ENCODE measurements around the gene LRRC27.
"Not testable (repeated sequence)": the region's sequence is repeated elsewhere in the genome, so short reads cannot be mapped to it uniquely, and the experiment has no call there.

LRRC27 gene

DNA sequence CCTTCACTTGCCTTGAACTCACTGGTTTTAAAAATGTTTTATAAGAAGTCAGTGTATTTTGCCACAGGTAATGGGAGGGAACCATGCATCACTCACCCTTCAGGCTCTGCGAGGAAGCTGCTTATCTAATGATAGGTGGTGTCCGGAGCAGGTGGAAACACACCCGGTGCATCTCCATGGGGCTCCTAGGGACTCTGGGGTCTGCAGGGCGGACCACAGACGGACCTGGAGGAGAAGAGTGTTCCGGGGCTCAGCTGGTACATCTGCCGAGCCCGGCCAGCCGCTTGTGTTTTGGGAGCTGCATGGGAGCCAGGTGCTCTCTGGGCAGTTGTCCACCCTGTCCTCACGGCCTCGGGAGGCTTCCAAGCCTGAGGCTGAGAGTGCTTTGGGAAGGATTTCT, 7.3 kb downstream of the LRRC27 start:
- no peak for DNase-seq

DNA sequence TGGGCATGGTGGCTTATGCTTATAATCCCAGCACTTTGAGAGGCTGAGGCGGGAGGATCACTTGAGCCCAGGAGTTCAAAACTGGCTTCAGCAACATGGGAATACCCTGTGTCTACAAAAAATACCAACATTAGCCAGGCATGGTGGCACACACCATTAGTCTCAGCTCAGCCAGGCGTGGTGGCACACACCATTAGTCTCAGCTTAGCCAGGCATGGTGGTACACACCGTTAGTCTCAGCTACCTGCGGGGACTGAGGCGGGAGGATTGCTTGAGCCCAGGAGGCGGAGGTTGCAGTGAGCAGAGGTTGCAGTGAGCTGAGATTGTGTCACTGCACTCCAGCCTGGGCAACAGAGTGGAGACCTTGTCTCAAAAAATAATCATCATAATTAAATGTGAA, 9.0 kb downstream of the LRRC27 start:
- DNase-seq, result no peak

DNA sequence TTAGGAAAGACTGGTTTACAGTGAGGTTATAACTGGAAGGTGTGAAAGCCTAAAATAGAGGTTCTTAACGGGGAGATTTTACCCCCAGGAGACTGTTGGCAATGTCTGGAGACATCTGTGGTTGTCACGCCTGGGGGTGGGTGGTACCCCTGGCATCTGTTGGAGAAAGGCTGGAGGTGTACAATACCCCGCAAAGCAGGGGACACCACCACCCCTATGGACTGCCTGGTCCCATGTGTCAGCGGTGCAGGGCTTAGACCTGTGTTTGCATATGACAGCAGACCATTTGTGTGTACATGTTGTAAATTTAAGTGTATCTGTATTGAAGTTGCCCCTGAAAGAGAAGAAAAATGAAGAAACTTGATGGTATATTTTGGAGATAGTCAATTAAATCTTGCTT, 9.8 kb downstream of the LRRC27 start:
- DNase-seq, result no peak

DNA sequence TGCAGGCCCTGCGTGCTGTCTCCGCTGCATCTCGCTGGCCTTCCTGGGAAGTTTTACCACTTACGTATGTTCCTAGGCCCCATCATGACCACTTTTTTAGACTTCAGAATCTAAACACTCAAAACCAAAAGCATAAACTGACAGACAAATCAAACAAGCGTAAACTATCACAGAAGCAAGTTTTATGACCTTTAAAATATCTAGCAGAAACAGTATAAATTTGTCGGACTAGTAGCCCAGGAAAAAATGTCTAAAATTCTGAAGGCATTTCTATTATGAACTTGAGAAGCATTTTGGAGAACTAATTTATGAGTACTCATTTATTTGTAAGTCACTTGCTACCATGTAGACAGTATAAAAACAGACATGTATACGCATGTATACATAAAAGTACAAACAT, 10.6 kb downstream of the LRRC27 start:
- no peak for DNase-seq

DNA sequence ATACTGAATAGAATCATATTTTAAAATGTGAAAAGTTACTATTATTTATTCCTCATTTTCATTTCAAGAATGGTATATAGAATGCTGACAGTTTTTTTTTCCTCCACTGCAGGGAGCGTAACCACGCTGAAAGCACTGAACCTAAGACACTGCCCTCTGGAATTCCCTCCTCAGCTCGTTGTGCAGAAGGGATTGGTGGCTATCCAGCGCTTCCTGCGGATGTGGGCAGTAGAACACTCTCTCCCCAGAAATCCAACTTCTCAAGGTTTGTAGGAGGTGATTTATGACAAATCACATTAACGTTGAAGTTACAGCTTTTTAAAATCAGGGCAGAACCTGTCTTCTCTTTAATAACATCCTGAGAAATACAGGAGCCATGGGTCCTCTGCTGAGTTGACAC, 12.4 kb downstream of the LRRC27 start:
- DNase-seq, result no peak

DNA sequence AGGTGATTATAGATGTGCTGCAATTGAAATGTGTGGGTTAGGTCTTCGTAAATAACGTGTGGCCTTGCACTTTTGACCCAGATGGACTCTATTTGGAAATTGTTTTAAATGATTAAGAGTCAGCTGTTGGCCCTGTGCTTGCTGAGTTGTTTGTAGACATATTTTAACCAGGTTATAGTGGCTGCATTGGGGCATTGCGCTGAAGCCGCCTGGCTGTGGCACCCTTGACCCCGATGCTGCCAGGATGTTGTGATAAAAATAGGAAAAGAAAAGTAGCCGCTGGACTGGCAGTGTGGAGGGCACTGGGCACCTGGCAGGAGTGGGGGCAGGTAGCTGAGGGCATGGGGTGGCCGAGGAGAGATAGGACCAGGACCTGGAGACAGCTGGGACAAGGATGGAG, 13.4 kb downstream of the LRRC27 start:
- DNase-seq, result no peak

DNA sequence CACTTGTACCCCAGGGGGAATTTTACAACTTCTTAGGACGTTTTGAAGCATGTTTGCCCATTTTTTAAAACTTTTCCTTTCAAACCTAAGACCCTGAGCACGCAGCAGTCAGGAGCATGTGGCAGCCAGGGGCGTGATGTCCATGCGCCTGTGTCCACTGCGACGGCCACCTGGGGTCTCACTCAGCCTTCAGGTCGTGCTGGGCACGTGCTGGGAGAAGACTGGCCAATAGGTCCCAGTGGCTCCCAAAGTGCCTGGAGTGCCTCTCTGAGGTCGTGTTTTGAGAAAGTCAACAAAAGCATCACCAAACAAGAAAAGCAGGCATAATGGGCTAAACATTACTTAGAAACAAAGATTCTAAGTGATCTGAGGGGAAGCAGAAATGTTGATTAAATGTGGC, 14.8 kb downstream of the LRRC27 start:
- DNase-seq, result no peak

DNA sequence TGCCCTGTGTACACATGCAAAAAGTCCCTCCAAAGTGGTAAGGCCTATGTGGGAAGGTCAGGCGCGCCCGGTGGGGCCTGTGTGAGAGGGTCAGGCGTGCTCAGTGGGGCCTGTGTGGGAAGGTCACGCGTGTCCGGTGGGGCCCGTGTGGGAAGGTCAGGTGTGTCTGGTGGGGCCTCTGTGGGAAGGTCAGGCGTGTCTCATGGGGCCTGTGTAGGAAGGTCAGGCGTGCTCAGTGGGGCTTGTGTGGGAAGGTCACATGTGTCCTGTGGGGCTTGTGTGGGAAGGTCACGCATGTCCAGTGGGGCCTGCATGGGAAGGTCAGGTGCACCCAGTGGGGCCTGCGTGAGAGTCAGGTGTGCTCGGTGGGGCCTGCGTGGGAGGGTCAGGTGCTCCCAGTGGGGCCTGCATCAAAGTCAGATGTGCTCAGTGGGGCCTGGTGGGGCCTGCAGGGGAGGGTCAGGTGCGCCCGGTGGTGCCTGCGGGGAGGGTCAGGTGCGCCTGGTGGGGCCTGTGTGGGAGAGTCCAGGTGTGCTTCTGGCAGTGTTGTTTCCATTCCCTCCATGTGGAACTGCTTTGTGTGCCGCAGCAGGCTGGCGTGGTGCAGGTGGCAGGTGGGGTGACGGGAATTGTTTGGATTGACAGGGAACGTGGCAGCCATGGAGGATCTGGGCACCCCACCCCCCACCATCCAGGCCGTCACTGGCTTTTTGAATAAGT, 15.4 kb downstream of the LRRC27 start:
- DNase-seq, result no peak

DNA sequence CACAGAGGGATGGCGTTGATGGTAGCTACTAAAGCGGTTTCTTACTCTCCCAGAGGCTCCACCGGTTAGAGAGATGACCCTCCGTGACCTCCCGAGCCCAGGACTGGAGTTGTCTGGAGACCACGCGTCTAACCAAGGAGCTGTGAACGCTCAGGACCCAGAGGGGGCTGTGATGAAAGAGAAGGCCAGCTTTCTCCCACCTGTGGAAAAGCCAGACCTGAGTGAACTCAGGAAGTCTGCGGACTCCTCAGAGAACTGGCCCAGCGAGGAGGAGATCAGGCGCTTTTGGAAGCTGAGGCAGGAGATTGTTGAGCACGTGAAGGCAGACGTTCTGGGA, 15.9 kb downstream of the LRRC27 start:
- DNase-seq, result no peak

DNA sequence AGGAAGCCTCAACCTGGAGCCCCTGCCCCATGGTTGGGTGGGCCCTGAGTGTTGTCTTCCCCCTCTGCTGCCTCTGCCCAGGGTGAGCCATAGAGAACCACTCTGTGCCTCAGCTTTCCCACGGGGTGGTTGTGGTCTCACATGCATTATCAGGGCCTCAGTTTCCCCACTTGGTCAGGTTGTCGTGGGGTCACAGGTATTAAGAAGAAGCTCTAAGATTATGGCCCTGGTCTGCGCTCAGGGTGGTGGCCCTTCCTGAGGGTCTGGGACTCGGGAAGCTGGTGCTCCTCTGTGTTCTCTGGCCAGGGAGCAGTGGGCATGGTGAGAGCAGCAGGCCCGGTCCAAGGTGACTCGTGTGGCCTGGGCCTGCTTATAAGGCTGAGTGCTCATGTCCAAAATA, 17.8 kb downstream of the LRRC27 start:
- DNase-seq, result no peak

DNA sequence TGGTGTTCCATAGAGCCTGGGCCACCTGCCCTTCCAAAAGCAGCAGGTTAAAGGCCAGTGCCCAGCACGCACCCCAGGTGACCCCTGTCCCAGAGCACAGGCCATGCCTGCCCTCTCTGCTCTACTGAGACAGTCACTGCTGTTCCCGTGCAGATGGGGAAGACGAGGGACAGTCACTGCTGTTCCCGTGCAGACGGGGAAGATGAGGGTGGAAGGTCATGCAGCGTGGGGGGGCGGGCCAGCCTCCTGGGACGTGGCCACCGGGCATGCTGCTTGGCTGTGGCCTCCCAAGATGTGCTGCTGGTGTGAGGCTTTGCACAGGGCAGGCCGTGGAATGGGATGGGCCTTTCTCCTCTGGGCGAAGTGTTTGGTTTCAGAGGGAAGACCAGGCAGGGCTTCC, 18.4 kb downstream of the LRRC27 start:
- DNase-seq, result no peak

DNA sequence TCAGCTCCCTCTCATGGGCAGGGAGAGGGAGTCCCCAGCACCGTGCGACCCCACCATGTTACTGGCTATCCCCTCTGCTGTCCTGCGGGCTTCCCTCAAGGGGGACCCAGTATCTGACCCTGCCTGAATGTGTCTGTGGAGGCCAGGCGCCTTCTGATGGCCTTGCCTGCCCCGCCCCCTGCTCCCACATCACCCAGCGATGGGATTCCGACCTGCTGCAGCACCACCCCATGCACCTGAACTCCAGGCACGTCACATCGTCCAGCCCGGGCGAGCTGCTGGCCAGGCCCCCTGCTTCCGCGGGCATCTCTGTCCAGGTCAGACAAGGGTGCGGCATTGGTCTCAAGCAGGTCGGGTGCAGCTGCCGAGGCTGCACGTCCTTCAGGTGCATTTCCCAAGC, 19.0 kb downstream of the LRRC27 start:
- no peak for DNase-seq

DNA sequence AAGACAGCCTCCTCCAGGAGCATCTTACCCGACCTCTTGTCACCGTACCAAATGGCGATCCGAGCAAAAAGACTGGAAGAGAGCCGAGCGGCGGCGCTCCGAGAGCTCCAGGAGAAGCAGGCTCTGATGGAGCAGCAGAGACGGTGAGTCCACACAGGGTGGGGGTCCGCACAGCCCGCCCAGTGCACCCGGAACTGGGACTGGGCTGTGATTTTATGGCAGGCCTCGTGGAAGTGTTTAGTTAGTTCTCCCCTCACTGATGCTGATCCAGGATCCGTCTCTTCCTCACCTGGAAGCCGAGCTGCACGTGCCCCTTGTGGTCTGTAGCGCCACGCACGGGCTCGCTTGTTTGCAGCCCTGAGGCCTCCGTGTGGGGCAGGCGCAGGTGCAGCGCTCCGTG, 19.6 kb downstream of the LRRC27 start:
- no peak for DNase-seq

DNA sequence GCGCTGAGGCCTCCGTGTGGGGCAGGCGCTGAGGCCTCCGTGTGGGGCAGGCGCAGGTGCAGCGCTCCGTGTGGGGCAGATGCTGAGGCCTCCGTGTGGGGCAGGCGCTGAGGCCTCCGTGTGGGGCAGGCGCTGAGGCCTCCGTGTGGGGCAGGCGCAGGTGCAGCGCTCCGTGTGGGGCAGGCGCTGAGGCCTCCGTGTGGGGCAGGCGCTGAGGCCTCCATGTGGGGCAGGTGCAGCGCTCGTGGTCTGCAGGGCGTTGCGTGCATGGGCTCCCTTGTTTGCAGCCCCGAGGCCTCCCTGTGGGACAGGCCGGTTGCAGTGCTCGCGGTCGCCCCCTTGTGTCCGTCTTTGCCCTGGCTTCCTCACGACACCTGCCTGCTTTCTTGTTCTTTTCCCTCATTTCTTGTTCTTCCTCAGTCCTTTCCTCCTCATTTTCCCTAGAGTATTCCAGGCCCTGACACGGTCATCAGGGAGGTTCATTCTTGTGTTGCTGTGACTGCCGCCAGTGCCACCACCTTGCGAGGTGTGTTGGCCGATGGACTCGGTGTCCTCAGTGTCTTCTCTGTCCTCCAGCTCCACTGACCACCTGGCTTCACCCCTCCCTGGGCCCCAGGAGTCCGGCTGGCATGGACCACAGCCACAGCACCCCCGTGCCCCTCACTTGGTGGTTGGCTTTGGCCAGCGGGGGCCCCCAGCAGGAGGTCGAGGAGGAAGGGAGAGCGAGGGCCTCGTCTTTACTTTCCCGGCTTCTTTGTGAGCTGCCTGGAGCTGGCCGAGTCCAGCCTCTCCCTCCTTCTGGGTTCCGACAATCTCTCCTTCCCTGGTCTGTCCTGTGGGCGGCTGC, 20.7 kb downstream of the LRRC27 start:
- DNase-seq, result not testable (repeated sequence)

DNA sequence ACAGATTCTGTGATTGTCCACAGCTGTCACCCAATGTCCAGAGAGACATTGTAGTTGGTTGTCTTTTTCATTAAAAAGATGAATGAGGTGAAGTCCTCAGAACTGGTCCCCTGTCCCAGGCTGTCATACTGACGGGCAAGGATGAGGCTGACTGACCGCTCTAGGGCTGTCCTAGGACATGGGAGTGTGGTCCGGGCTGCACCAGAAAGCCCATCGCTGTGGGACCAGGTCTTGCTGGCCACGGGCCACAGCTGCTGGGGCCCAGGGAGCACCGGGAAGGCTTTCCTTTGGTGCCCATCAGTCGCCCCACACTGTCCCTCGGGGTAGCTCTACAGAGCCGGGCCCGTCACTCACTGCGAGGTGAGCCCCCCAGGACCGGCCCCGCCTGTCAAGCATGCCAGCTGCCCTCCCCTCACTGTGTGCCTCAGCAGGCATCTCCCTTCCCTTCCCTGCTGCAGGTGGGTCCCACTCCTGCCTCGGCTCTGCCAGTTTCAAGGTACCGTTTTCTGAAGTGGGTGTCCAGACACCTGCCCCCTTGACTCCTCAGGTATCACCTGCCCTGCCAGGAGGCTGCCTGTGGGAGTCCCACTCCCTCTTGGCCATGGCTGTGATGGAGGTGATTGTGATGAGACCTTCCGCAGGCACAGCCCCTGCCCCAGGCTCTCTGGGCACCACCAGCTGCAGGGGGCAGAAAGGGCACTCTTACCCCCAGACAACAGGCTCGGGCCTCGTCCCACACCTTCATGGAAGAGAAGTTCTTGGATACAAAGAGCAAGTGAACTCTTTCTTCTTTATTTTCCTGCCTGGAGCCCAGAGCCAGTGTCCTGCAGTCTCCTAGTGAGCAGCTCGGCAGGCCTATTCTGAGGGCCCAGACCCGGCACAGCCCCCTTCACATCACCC, 21.7 kb downstream of the LRRC27 start:
- DNase-seq, result no peak

DNA sequence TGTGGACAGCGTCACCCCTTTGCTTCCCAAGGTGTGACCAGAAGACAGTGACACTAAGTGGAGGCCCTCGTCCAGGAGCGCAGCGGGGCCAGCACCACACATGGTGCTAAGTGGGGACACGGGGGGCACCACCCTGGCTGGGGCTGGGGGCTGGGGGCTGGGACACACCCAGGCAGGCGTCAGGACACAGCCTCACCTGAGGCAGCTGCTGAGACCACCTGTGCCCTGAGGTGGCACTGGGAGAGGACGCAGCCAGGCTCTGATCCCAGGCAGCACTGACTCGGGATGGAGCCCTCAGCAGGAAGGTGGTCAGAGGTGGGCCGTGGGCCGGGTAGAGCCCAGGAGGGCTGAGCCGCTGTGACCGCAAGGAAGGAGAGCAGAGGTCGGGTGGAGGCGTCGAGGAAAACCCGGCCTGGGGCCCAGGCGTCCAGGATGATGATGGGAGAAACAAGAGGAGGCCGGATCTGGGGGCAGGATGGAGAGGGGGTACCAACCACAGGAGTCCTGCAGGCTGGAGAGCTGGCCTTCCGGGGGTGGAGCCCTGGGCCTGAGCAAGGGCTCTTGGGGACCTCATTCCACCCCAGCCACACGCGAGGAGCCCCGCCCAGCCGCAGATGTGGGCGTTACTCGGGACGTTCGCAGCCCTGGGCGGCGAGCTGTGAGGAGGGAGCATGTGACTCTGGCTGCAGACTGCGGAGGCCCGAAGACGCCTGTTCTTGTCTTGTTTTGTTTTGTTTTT, 22.5 kb downstream of the LRRC27 start:
- DNase-seq, result no peak

DNA sequence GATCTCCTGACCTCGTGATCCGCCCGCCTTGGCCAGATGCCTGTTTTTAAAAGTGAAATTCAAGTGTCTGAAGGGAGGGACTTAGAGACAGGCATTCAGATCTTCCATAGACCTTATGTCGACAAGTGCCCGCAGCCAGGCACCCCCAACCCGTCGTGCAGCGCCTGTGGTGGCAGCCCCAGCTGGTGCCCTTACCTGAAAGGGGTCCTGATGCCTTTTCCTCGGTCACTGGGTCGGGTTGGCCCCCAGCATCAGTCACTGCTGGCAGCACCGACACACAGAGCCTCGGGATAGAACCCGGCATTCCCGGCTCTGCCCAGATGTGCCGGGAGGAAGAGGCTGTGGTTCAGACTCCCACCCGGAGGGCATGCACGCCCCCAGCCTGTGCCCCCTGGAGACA, 23.3 kb downstream of the LRRC27 start:
- no peak for DNase-seq

DNA sequence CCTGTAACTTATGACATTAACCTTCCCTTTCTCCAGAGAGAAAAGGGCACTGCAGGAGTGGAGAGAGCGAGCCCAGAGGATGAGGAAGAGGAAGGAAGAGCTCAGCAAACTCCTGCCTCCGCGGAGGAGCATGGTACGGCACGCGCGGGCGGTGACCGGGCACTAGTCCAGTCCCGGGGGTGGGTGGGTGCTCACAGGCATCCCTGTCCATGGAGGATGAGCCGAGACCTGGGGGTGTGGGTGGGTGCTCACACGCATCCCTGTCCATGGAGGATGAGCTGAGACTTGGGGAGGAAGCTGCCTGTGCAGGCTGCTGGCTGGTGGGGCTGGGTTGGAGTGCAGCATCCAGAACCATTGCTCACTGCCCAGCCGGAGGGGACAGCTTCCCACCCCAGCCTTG, 23.8 kb downstream of the LRRC27 start:
- DNase-seq, result no peak

DNA sequence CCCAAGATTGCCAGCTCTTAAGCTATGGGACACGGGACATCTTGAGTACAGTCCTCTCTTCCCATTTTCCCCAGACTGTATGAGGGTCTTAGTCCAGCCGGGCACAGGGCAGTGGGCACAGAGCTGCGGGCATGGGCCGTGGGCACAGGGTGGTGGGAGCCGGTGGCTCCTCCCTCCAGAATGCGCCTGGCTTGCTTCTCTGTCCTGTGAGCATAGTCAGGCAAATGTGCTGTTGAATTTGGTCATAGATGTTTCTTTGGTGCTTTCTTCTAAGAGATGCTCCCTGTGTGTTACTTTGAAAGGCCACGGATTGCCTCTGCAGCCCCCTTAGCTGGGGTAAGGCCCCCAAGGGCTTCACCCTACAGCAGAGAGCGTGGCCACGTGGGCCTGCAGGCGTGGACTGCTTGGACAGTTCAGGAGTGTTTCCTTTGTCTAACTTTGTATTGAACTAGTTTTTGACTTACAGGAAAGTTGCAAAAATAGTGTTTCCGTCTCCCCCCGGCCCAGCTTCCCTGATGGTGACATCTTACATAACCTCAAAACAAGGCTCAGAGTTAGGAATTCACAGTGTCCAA, 24.7 kb downstream of the LRRC27 start:
- DNase-seq, result no peak

DNA sequence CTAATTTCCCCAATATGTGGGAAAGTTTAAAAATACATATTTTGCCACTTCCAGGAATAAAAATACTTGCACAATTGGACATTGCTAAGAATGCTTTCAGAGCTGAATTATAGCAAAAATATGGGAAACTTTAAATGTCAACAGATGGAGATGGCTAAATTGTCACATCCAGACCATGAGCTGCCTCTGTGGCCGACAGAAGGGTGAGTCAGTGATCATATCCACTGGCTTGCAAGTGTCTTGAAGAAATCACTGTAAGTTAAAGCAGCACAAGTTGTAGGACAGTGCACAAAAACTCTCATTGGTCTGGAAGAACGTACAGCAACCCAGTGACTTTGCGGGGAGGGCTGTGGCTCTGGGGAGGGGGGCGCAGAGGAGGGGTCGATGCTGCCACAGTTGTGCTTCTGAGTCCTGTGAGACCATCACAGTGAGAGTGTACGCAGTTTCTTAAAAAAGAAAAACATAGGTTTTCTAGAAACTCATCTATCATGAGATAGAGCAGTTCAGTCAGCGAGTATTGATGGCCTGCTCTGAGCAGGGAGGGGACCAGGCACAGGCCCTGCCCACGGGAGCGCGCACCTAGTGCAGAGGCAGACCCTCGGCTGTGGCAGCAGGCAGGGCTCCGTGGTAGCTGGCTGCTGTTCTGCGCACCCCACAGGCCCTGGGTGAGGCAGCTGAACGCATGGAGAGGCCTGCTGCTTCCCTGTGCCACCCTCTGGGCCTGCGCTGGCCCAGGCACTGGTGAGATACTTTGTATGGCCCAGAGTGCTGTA, 25.5 kb downstream of the LRRC27 start:
- no peak for DNase-seq

DNA sequence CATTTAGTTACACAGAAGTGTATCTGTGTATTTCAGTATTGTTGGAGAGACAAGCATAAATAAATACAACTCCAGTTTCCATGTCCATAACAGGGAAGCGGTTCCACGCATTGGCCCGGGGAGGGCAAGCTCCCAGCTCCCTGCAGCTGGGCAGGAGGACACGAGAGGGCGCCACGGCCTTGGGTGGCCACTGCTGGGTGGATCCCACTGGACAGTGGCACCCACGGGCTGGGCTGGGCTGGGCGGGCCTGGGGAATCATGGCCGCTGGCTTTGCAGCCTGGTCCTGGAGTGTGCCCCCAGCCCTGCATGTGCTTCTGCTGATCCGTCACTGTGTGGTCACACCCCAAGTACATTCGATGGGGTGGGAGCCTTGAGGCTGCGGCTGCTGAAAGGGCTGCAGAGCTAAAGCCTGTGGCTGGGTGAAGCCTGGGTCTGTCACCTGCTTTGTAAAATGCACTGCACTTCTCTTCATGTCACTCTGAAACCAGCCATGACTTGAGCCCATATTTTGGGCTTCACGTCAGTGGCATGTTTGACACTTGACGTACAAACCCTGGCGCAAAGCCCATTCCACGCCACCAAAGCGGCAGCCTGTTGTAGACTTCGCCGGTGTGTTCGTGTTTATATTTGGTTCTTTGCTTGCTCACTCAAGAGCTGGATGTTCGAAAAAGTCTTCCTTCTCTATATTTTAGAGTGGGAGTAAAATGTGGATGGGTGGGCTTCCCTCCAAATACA, 27.5 kb downstream of the LRRC27 start:
- peak; percentile 7 for DNase-seq

Measured in NCI-H345 (cell line).